Right cardiac atrium (tissue), 5 donors: ENCODE data around the gene OGFR. TPM values are rescaled to one million over a fixed set of nuclear protein-coding genes. Genes with fewer than 3 reads are reported as not detected.
"Not testable (repeated sequence)": the region's sequence is repeated elsewhere in the genome, so short reads cannot be mapped to it uniquely, and the experiment has no call there.

Experiments
- ATAC-seq, 2 donors: fragments of 200-7000 bp; cut with Tn5 transposase; one replicate each; pipeline versions ENCODE4 v1.8.0 to v1.9.1; 2020; ENCODE audit warnings: moderate library complexity in 2 of 2, mild to moderate bottlenecking in 1 of 2
- DNase-seq, 3 donors: peaks; one replicate each; pipeline ENCODE4 v3.0.0-alpha.2; 2020
- H3K27ac ChIP-seq: one replicate; pipeline ENCODE4 v1.5.1; 2013; ENCODE audit warnings: mild to moderate bottlenecking, low read length, control low read depth, moderate library complexity
- H3K27me3 ChIP-seq: one replicate; pipeline ENCODE4 v1.6.1; 2013; ENCODE audit not compliant: control insufficient read depth, insufficient read depth
- H3K4me1 ChIP-seq: one replicate; pipeline ENCODE4 v1.6.1; 2013; ENCODE audit warnings: low read length; ENCODE audit not compliant: control insufficient read depth, insufficient read depth
- H3K4me3 ChIP-seq: one replicate; pipeline ENCODE4 v1.5.1; 2013; ENCODE audit warnings: low read length, control low read depth
- H3K9me3 ChIP-seq: one replicate; pipeline ENCODE4 v1.6.1; 2013; ENCODE audit warnings: low read length; ENCODE audit not compliant: control insufficient read depth
- WGBS: extraction: QIAGEN DNeasy Blood & Tissue Kit; methylation state at CpG from one replicate; pipeline ENCODE4 v1.1.7; 2013; 5-methylcytosine and 5-hydroxymethylcytosine counted together
- intact Hi-C, 4 donors: fragments of 100-400 bp; cut with DNase I; formaldehyde crosslinking; loops; one replicate each; pipeline versions ENCODE4 v1.11.0 to v1.14.0; 2022 to 2023
- polyA plus RNA-seq: library from polyadenylated mRNA; stranded (reverse); fragments of 200-250 nt; gene quantifications from one replicate; pipeline ENCODE4 v1.2.3, GENCODE V29; 2013
- total RNA-seq, 4 donors: library from RNA; stranded (reverse); fragmentation: NEBNext Ultra II Directional; extraction: Animal tissue kit (Norgen Biotek cat#: 25700); gene quantifications; one replicate each; pipeline ENCODE4 v1.2.1, GENCODE V29; 2021
- donor health status: healthy with polysubstance abuse.
- donor health status: DM: no; HTN: yes; CAD: no.
- donor health status: DM: no; HTN: no; CAD: no.
- donor health status: DM: no; HTN: yes; CAD: no; lungs with severe emphysema.
- donor health status: DM: yes; HTN: yes; CAD: no.

OGFR gene
- total and polyA plus RNA-seq, 5 donors, result 21.0 to 29.6 (median 24.6) TPM

- 86% methylated on average over 22 of the region's 22 CpGs for WGBS
- Histone ChIP-seq H3K27ac (no peak overlapping the region), H3K27me3 (no peaks in the 10 kb centered on the region), H3K9me3 (no peaks in the 10 kb centered on the region), H3K4me3 (no peak overlapping the region), H3K4me1 (no peaks in the 10 kb centered on the region)
- ATAC-seq, result peak in 1 of 2 donors; percentile 22
- DNase-seq, result peak in 1 of 3 donors; percentile 42
- intact Hi-C loops, result no loop called here
These were observed 45.8 kb downstream of the OGFR start for GRCh38 chr20:62850333-62850974.

- 94% methylated on average over 8 of the region's 8 CpGs for WGBS
- no peaks in the 10 kb centered on the region for H3K4me1 ChIP-seq
- H3K9me3 ChIP-seq, result no peaks in the 10 kb centered on the region
- H3K4me3 ChIP-seq, result no peak overlapping the region
- intact Hi-C loops, result no loop called here
- no peak for DNase-seq
- no peak overlapping the region for H3K27ac ChIP-seq
- no peak for ATAC-seq
- no peaks in the 10 kb centered on the region for H3K27me3 ChIP-seq
These were observed 47.6 kb downstream of the OGFR start for GRCh38 chr20:62852196-62852595.

GRCh38 chr20:62852841-62853240, 48.2 kb downstream of the OGFR start:
- ATAC-seq (no peak), DNase-seq (no peak)
- H3K9me3 ChIP-seq, result no peaks in the 10 kb centered on the region
- no peak overlapping the region for H3K27ac ChIP-seq
- no peak overlapping the region for H3K4me3 ChIP-seq
- no peaks in the 10 kb centered on the region for H3K27me3 ChIP-seq
- no peaks in the 10 kb centered on the region for H3K4me1 ChIP-seq
- intact Hi-C loops, result no loop called here
- WGBS, result 96% methylated on average over 12 of the region's 12 CpGs

GRCh38 chr20:62853304-62853703, 48.7 kb downstream of the OGFR start:
- H3K9me3 ChIP-seq, H3K27me3 ChIP-seq, intact Hi-C loops, H3K27ac ChIP-seq, H3K4me1 ChIP-seq, DNase-seq, ATAC-seq, H3K4me3 ChIP-seq: not testable (repeated sequence)
- 92% methylated on average over 6 of the region's 6 CpGs for WGBS

- DNase-seq, result no peak
These were observed 49.5 kb downstream of the OGFR start for GRCh38 chr20:62854121-62854520.

GRCh38 chr20:62855120-62855519, 50.5 kb downstream of the OGFR start:
- intact Hi-C loops, result no loop called here
- Histone ChIP-seq H3K27me3 (no peaks in the 10 kb centered on the region), H3K27ac (no peak overlapping the region), H3K9me3 (no peaks in the 10 kb centered on the region), H3K4me1 (no peaks in the 10 kb centered on the region), H3K4me3 (no peak overlapping the region)
- 97% methylated on average over 5 of the region's 5 CpGs for WGBS
- ATAC-seq, result no peak
- no peak for DNase-seq

More at GRCh38 chr20:62854121-62854520, 49.5 kb downstream of the OGFR start:
- intact Hi-C loops, result no loop called here
- no peak overlapping the region for H3K27ac ChIP-seq
- WGBS, result 95% methylated on average over 13 of the region's 13 CpGs
- H3K4me3 ChIP-seq, result no peak overlapping the region
- no peaks in the 10 kb centered on the region for H3K27me3 ChIP-seq
- H3K9me3 ChIP-seq, result no peaks in the 10 kb centered on the region
- no peaks in the 10 kb centered on the region for H3K4me1 ChIP-seq
- no peak for ATAC-seq

- DNase-seq (no peak), ATAC-seq (no peak)
- H3K9me3 ChIP-seq, result no peaks in the 10 kb centered on the region
- peaks cover 2% of the 10 kb centered on the region for H3K4me1 ChIP-seq
- 94% methylated on average over 25 of the region's 25 CpGs for WGBS
- H3K27me3 ChIP-seq, result no peaks in the 10 kb centered on the region
- H3K27ac ChIP-seq, result no peak overlapping the region
- no peak overlapping the region for H3K4me3 ChIP-seq
- intact Hi-C loops, result no loop called here
These were observed 52.4 kb downstream of the OGFR start for GRCh38 chr20:62856931-62857619.

GRCh38 chr20:62858058-62858830, 53.6 kb downstream of the OGFR start:
- H3K4me3 ChIP-seq, result no peak overlapping the region
- DNase-seq (no peak), ATAC-seq (no peak)
- no peak overlapping the region for H3K27ac ChIP-seq
- 85% methylated on average over 19 of the region's 23 CpGs for WGBS
- intact Hi-C loops, result no loop called here
- H3K27me3 ChIP-seq, result no peaks in the 10 kb centered on the region
- no peaks in the 10 kb centered on the region for H3K9me3 ChIP-seq
- peaks cover 2% of the 10 kb centered on the region for H3K4me1 ChIP-seq

GRCh38 chr20:62859721-62860120, 55.1 kb downstream of the OGFR start:
- no peak overlapping the region for H3K4me3 ChIP-seq
- no peaks in the 10 kb centered on the region for H3K9me3 ChIP-seq
- ATAC-seq, result no peak
- H3K4me1 ChIP-seq, result peaks cover 2% of the 10 kb centered on the region
- no peaks in the 10 kb centered on the region for H3K27me3 ChIP-seq
- no peak overlapping the region for H3K27ac ChIP-seq
- 91% methylated on average over 12 of the region's 12 CpGs for WGBS
- no peak for DNase-seq
- intact Hi-C loops, result no loop called here

- Histone ChIP-seq H3K4me1 (peaks cover 2% of the 10 kb centered on the region), H3K9me3 (no peaks in the 10 kb centered on the region), H3K4me3 (peak overlapping the region; percentile 78), H3K27me3 (no peaks in the 10 kb centered on the region), H3K27ac (no peak overlapping the region)
- 13% methylated on average over 24 of the region's 24 CpGs for whole genome bisulfite sequencing
- DNase-seq (no peak), ATAC-seq (no peak)
- intact Hi-C loops, result no loop called here
These were observed 55.8 kb downstream of the OGFR start for GRCh38 chr20:62860391-62860923.
